Measurements from ENCODE around the gene ELMO1.

GRCh38 chr7:37013771-37014170 is 434.9 kb downstream of the ELMO1 start:
- TF ChIP-seq CTCF (IDR thresholded peaks at IDR 0.05; ENCODE audit: low read depth, low read length, poor library complexity, severe bottlenecking) (no peak), EZH2phosphoT487 (IDR thresholded peaks at IDR 0.05; ENCODE audit: borderline replicate concordance, low read length) (no peak)
